Psoas muscle (tissue), 8 donors: ENCODE data around the gene RAB40C. TPM values are rescaled to one million over a fixed set of nuclear protein-coding genes. Genes with fewer than 3 reads are reported as not detected.

ENCODE experiments used
- ATAC-seq, 4 donors: fragments of 200-7000 bp; cut with Tn5 transposase; one replicate each; pipeline ENCODE4 v1.9.1; 2020; ENCODE audit warnings: moderate library complexity in 3 of 4, mild to moderate bottlenecking in 2 of 4
- DNase-seq, 2 donors: peaks; one replicate each; pipeline ENCODE4 v3.0.0-alpha.2; 2020
- H3K27ac ChIP-seq: fragments of 200-600 bp; one replicate; pipeline ENCODE4 v1.8.0; 2022
- H3K27me3 ChIP-seq, 3 donors: fragments of 200-600 bp in 1 of 3; one replicate each; pipeline versions ENCODE4 v1.6.1 to v1.8.0; 2013 to 2022; ENCODE audit warnings: low read length in 2 of 3, mild to moderate bottlenecking in 2 of 3, moderate library complexity in 1 of 3; ENCODE audit not compliant: insufficient read depth in 3 of 3
- H3K36me3 ChIP-seq, 2 donors: fragments of 200-600 bp in 1 of 2; one replicate each; pipeline versions ENCODE4 v1.6.1 to v1.8.0; 2013 to 2022; ENCODE audit warnings: low read depth in 1 of 2, mild to moderate bottlenecking in 1 of 2, moderate library complexity in 1 of 2; ENCODE audit not compliant: insufficient read depth in 1 of 2
- H3K4me1 ChIP-seq: fragments of 200-600 bp; one replicate; pipeline ENCODE4 v1.8.0; 2022
- H3K4me3 ChIP-seq: fragments of 200-600 bp; one replicate; pipeline ENCODE4 v1.8.0; 2022; ENCODE audit warnings: mild to moderate bottlenecking
- H3K9me3 ChIP-seq: fragments of 200-600 bp; one replicate; pipeline ENCODE4 v1.8.0; 2022
- WGBS, 3 donors: extraction: QIAGEN DNeasy Blood & Tissue Kit; methylation state at CpG; one replicate each; pipeline versions ENCODE4 v1.1.6 to v1.1.7; 2013; 5-methylcytosine and 5-hydroxymethylcytosine counted together
- intact Hi-C, 2 donors: fragments of 100-400 bp; cut with DNase I; formaldehyde crosslinking; loops; one replicate each; pipeline versions ENCODE4 v1.11.0 to v1.14.2; 2022
- polyA plus RNA-seq, 3 donors: library from polyadenylated mRNA; stranded (reverse); fragments of 200-250 nt; gene quantifications; one replicate each; pipeline ENCODE4 v1.2.3, GENCODE V29; 2013
- total RNA-seq, 4 donors: library from RNA; stranded (reverse); fragmentation: NEBNext Ultra II Directional in 2 of 4; extraction: Animal tissue kit (Norgen Biotek cat#: 25700) in 2 of 4; gene quantifications; one replicate each; pipeline versions ENCODE4 v1.2.1 to v1.2.4, GENCODE V29; 2021 to 2023
- TF ChIP-seq, protein P1 (sequence below): fragments of 200-600 bp; IDR thresholded peaks from one replicate; pipeline ENCODE4 v1.8.0; 2022; ENCODE audit warnings: antibody characterized with exemption
- donor health status: healthy with polysubstance abuse.
- donor health status: DM: no; HTN: no; CAD: no; lungs with moderate emphysema.
- donor health status: Bipolar disorder and iron deficiency.
- donor health status: healthy.
- donor health status: DM: yes; HTN: yes; CAD: no.
- donor health status: DM: no; HTN: no; CAD: no.
- donor health status: DM: no; HTN: no; CAD: no.
- donor health status: DM: yes; HTN: yes; CAD: no.

Gene RAB40C
- total and polyA plus RNA-seq, 7 donors: 12.3 to 20.2 (median 15.7) TPM

DNA sequence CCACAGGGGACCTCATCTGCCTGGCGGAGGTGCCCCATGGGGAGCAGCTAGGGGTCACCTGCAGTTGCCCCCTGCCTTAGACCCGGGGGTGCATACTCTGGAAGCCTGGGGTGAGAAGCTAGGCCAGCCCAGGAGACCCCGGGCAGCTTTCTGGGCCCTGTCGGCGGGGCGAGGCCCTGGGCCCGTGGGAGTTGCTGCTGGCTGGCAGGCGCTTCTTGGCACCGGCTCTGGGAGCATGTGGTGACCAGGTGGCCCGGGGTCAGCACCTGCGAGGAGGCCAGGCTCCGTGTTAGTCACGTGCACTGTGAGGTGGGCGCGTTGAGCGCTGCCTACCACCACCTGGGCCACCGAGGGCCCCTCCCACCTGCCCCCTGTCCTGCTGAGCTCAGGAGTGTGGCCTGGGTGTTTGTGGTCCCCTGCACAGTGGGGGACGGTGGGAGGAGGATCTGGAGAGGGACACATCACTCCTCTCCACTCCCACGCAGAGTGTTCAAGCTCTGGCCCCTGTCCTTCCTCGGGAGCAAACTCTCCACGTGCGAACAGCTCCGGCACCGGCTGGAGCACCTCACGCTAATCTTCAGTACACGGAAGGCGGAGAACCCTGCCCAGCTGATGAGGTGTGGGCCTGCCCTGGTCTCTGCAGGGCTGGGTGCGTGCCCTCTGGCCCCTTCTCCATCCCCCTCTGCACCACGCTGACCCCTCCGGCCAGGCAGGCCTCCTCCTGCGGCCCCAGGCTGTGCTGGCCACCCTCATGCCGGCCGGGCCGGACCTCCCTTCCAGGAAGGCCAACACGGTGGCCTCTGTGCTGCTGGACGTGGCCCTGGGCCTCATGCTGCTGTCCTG is 14.3 kb upstream of the RAB40C start:
- DNase-seq (no peak), ATAC-seq (no peak)
- Histone ChIP-seq H3K27ac (no peak overlapping the region), H3K36me3 (peaks cover 0 to 25% of the 10 kb centered on the region in 2 donors), H3K4me1 (peaks cover 2% of the 10 kb centered on the region), H3K4me3 (no peak overlapping the region), H3K27me3 (no peaks in the 10 kb centered on the region), H3K9me3 (no peaks in the 10 kb centered on the region)
- TF ChIP-seq, protein P1, sequence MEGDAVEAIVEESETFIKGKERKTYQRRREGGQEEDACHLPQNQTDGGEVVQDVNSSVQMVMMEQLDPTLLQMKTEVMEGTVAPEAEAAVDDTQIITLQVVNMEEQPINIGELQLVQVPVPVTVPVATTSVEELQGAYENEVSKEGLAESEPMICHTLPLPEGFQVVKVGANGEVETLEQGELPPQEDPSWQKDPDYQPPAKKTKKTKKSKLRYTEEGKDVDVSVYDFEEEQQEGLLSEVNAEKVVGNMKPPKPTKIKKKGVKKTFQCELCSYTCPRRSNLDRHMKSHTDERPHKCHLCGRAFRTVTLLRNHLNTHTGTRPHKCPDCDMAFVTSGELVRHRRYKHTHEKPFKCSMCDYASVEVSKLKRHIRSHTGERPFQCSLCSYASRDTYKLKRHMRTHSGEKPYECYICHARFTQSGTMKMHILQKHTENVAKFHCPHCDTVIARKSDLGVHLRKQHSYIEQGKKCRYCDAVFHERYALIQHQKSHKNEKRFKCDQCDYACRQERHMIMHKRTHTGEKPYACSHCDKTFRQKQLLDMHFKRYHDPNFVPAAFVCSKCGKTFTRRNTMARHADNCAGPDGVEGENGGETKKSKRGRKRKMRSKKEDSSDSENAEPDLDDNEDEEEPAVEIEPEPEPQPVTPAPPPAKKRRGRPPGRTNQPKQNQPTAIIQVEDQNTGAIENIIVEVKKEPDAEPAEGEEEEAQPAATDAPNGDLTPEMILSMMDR: no peak
- intact Hi-C loops: loop anchor here (5.0 to 10.0 kb wide), 2 partner anchors 42 to 209 kb away; partner anchors contain the start of genes CHTF18 (in 1 of the 2) and RPUSD1 (in 1 of the 2)
- WGBS, 3 donors: 83 to 88% (median 85%) methylated on average over 35 to 36 of the region's 36 CpGs

DNA sequence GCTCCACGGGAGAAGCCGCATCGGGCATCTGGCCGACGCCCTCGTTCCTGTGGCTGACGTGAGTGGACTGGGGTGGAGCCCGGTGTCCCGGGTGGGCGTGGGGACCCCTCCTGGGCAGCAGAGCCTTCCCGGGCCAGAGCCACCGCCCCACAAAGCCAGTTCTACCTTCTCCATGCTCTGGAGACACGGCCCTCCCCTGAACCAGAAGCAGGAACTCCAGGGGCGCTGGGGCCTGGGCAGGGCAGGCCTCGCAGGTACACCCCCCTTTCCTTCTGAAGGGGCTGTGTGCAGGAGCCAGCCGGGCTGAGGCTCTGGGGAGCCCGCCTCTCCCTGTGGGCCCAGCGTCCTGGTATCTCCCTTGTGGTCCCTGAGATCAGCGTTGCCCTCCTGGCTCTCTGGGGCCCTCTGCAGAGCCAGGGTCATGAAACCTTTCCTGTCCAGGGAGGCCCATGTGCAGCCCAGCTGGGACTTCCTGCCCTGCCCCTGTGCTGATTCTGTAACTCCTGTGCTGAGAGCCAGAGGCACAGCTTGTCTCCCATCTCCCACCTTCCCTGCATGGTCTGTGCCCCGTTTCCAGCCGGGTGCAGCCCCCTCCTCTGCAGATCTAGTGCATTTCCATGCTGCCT is 13.6 kb upstream of the RAB40C start:
- Histone ChIP-seq H3K36me3 (peaks cover 0 to 30% of the 10 kb centered on the region in 2 donors), H3K9me3 (no peaks in the 10 kb centered on the region), H3K27me3 (no peaks in the 10 kb centered on the region), H3K27ac (no peak overlapping the region), H3K4me3 (no peak overlapping the region), H3K4me1 (no peaks in the 10 kb centered on the region)
- intact Hi-C loops: loop anchor here (5.0 to 10.0 kb wide), 2 partner anchors 41 to 208 kb away; partner anchors contain the start of genes CHTF18 (in 1 of the 2) and RPUSD1 (in 1 of the 2)
- DNase-seq: no peak
- no peak for ATAC-seq
- 82 to 85% (median 83%) methylated on average over 17 to 21 of the region's 21 CpGs for WGBS, 3 donors
- TF ChIP-seq, protein P1: no peak

DNA sequence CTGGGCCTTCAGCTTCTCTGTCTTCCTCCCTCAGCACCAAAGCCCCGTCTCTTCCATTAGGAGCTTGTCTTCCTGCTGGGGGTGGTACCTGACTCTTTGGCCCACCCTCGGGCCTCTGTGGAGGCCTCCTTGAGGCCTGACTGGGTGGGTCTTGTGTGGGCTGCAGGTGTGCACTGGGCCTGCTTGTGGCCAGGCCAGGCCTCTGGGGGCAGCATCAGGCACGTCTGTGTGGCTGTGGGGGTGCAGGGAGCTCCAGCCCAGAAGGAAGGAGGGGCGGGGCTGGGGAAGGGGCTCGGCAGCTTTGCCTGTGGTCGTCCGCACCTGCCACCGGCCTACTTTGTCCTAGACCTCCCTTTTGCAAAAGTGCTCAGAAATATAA is 13.1 kb upstream of the RAB40C start:
- no peaks in the 10 kb centered on the region for H3K4me1 ChIP-seq
- peaks cover 0 to 30% of the 10 kb centered on the region in 2 donors for H3K36me3 ChIP-seq
- TF ChIP-seq, protein P1: no peak
- H3K9me3 ChIP-seq: no peaks in the 10 kb centered on the region
- H3K27ac ChIP-seq: no peak overlapping the region
- H3K4me3 ChIP-seq: no peak overlapping the region
- 72 to 81% (median 79%) methylated on average over 8 of the region's 8 CpGs for WGBS, 3 donors
- ATAC-seq (no peak), DNase-seq (no peak)
- no peaks in the 10 kb centered on the region for H3K27me3 ChIP-seq
- intact Hi-C loops: loop anchor here (5.0 to 10.0 kb wide), 2 partner anchors 40 to 208 kb away; partner anchors contain the start of genes CHTF18 (in 1 of the 2) and RPUSD1 (in 1 of the 2)

DNA sequence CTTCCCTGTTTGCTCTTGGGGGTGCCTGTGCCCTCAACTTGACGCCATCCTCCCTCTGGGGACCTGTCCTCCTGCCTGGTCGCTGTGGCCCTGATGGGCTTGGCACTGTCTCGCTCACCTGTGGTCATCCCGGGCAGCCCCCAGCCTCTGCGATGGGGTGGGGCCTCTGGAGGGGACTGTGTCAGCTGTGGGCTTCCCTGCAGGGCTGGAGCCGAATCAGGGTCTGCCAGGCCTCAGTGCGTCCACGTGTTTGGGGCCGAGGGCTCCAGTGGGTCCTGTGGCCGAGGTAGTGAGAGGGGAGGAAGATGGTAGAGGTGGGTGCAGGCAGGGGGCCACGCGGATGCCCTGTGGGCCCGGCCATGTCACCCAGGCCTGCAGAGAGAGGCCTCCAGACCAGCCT is 12.1 kb upstream of the RAB40C start:
- no peaks in the 10 kb centered on the region for H3K27me3 ChIP-seq
- 83 to 89% (median 89%) methylated on average over 13 of the region's 13 CpGs for WGBS, 3 donors
- intact Hi-C loops: loop anchor here (2.0 to 10.0 kb wide), 3 partner anchors 33 to 207 kb away; partner anchors contain the start of genes CHTF18 (in 1 of the 2) and RPUSD1 (in 1 of the 2)
- no peaks in the 10 kb centered on the region for H3K9me3 ChIP-seq
- H3K36me3 ChIP-seq: peaks cover 0 to 30% of the 10 kb centered on the region in 2 donors
- no peak overlapping the region for H3K4me3 ChIP-seq
- DNase-seq (no peak), ATAC-seq (no peak)
- H3K27ac ChIP-seq: no peak overlapping the region
- peaks cover under 1% of the 10 kb centered on the region for H3K4me1 ChIP-seq
- TF ChIP-seq, protein P1: no peak
